Mucosa of rectum (tissue), 2 donors: ENCODE data around the gene BBC3.
A peak's percentile ranks its signal among the peaks of the same experiment; 100 is the strongest.
"Not testable (repeated sequence)": the region's sequence is repeated elsewhere in the genome, so short reads cannot be mapped to it uniquely, and the experiment has no call there.

Source experiments
- H3K27ac ChIP-seq, 2 donors: one replicate each; pipeline ENCODE4 v1.7.0; 2013; ENCODE audit warnings: inconsistent platforms in 2 of 2, low read depth in 2 of 2, low read length in 2 of 2
- H3K27me3 ChIP-seq, 2 donors: one replicate each; pipeline ENCODE4 v1.7.0; 2013; ENCODE audit warnings: low read length in 2 of 2; ENCODE audit not compliant: control insufficient read depth in 2 of 2, insufficient read depth in 2 of 2
- H3K36me3 ChIP-seq, 2 donors: one replicate each; pipeline ENCODE4 v1.7.0; 2013; ENCODE audit warnings: low read length in 2 of 2; ENCODE audit not compliant: control insufficient read depth in 2 of 2, insufficient read depth in 2 of 2
- H3K4me1 ChIP-seq, 2 donors: one replicate each; pipeline ENCODE4 v1.7.0; 2013; ENCODE audit warnings: low read length in 2 of 2, mild to moderate bottlenecking in 1 of 2; ENCODE audit not compliant: control insufficient read depth in 2 of 2, insufficient read depth in 2 of 2
- H3K4me3 ChIP-seq, 2 donors: one replicate each; pipeline ENCODE4 v1.7.0; 2013; ENCODE audit warnings: low read length in 2 of 2
- H3K9ac ChIP-seq, 2 donors: one replicate each; pipeline ENCODE4 v1.7.0; 2013; ENCODE audit warnings: low read length in 2 of 2, low read depth in 1 of 2, mild to moderate bottlenecking in 1 of 2
- H3K9me3 ChIP-seq, 2 donors: one replicate each; pipeline ENCODE4 v1.7.0; 2013; ENCODE audit warnings: low read length in 2 of 2; ENCODE audit not compliant: control insufficient read depth in 2 of 2
- donor health status: healthy.
- donor health status: Normal muscosa, but diverticular disease.

Gene BBC3

DNA sequence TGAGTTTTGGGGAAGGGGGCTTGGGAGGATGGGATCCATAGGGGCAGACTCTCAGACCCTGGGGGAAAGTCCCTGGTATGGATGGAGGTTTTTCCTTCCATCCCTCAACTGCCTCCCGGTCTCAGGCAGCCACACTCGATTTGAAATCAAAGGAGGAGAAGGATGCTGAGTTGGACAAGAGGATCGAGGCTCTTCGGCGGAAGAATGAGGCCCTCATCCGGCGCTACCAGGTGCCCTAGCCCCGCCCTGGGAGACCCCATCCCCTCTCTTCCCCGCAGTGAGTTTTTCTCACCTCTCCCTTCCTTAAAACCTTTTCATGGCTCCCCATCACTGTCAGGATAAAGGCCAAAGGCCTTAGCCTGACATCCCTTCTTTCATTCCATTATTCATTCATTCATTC, 27.4 kb upstream of the BBC3 start:
- peak overlapping the region; percentile 18 to 70 for H3K9ac ChIP-seq
- H3K36me3 ChIP-seq, result peaks cover 33 to 34% of the 10 kb centered on the region in 2 donors
- peaks cover 17 to 19% of the 10 kb centered on the region in 2 donors for H3K4me1 ChIP-seq
- H3K27me3 ChIP-seq, result no peaks in the 10 kb centered on the region
- H3K9me3 ChIP-seq, result no peaks in the 10 kb centered on the region
- peak overlapping the region in 1 of 2 donors; percentile 59 for H3K4me3 ChIP-seq
- H3K27ac ChIP-seq, result no peak overlapping the region

DNA sequence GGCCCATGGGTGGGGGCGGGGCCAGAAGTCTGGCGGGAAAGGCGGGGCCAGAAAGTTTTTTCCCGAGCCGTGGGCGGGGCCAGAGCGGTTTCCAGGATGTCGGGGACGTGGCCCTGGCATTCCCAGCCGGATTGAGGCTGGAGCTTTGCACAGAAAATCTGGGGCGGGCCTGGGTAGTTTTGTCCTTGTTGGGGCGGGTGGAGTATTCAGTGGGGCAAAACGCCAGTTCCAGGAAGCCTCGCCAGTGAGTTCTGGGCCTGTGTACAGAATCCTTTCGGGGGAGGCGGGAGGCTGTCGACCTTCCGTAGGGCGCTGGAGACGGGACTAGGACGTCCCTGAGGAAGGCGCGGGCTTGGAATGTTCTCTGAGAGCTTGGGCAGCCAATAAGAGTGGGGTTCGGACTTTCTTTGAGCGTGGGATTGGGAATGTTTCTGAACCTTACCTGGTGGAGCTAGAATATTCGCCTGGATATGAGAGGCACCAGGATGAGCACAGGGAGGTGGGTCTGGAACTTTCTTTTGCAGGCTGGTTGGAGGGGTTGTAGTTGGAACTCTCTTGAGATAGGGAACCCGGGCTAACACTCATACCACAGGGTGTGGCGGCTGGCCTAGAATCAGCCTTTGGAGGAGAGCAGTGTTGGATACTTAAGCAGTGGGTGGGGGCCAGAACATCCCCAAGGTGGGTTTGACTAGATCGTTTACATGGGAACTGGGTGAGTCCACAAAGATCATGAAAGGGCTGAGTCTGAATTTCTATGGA, 26.6 kb upstream of the BBC3 start:
- H3K27ac ChIP-seq, result peak overlapping the region; percentile 85 to 93
- H3K4me1 ChIP-seq, result peaks cover 17 to 19% of the 10 kb centered on the region in 2 donors
- peak overlapping the region; percentile 18 to 70 for H3K9ac ChIP-seq
- H3K9me3 ChIP-seq, result no peaks in the 10 kb centered on the region
- H3K27me3 ChIP-seq, result no peaks in the 10 kb centered on the region
- peaks cover 28 to 31% of the 10 kb centered on the region in 2 donors for H3K36me3 ChIP-seq
- peak overlapping the region; percentile 59 to 64 for H3K4me3 ChIP-seq

- peak overlapping the region; percentile 59 to 76 for H3K4me3 ChIP-seq
- H3K9ac ChIP-seq, result peak overlapping the region in 1 of 2 donors; percentile 86
- no peaks in the 10 kb centered on the region for H3K27me3 ChIP-seq
- H3K27ac ChIP-seq, result peak overlapping the region; percentile 85 to 93
- no peaks in the 10 kb centered on the region for H3K9me3 ChIP-seq
- H3K36me3 ChIP-seq, result peaks cover 27 to 28% of the 10 kb centered on the region in 2 donors
- H3K4me1 ChIP-seq, result peaks cover 17 to 19% of the 10 kb centered on the region in 2 donors
These were observed 25.9 kb upstream of the BBC3 start for GRCh38 chr19:47256693-47257410.

DNA sequence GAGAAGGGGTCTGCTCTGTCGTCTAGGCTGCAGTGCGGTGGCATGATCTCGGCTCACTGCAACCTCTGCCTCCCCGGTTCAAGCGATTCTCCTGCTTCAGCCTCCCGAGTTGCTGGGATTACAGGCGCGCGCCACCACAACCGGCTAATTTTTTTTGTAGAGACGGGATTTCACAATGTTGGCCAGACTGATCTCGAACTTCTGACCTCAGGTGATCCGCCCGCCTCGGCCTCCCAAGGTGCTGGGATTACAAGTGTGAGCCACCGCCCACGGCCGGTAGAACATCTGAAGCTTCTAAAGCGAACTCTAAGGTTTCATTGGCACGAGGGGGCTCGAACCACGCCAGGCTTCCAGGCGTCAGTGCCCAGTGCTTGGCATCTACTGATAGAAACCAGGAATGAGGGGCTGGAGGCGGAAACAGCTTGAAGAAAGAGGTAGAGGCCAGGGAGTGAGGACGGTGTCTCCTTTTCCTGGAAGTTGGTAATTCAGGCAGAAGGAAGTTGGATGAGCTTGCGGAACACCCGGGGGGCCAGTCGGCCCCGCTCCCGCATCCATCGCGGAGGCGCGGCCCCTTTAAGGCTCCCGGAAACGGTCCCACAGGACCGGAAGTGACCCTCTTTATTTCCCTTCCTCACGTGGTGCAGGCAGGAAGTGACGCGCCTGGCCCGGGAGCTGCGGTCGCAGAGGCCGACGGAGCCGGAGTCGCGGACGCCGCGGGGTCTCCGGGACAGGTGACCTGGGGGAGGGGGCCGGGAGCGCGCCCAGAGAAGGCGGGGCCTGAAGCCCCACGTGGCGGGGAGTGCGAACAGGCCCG, 25.1 kb upstream of the BBC3 start, which contains the start of gene CCDC9:
Gene CCDC9, plus strand, starts transcription at position 647 of the 814 bp plus-strand sequence. CDS start 1,876 bp downstream, outside the sequence.
- Histone ChIP-seq H3K27ac (peak within 1 kb of the TSS; percentile 85 to 93), H3K4me1 (peaks cover 17 to 19% of the 10 kb centered on the region in 2 donors), H3K9me3 (no peaks in the 10 kb centered on the region), H3K9ac (peak within 1 kb of the TSS; percentile 63 to 86), H3K4me3 (peak within 1 kb of the TSS; percentile 76 to 81), H3K27me3 (no peaks in the 10 kb centered on the region), H3K36me3 (peaks cover 24% of the 10 kb centered on the region in 2 donors)

DNA sequence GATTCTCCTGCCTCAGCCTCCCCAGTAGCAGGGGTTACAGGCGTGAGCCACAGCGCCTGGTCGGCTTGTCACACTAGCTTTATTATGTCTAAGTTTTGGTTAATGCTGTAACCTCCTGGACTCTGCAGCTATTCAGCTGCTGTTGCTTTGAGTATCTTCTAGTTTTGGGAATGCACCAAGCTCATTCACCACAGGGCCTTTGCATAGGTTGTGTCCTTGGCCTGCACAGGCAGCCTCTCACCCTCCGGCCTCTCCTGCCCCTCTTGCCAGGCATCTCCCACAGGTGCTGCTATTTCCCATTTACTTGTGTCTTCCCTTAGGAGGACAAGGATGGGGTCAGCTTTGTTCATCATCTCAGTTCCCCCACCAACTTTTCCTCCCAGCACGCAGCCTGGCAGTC, 23.0 kb upstream of the BBC3 start:
- Histone ChIP-seq H3K27me3 (no peaks in the 10 kb centered on the region), H3K36me3 (peaks cover 4 to 6% of the 10 kb centered on the region in 2 donors), H3K9ac (no peak overlapping the region), H3K4me1 (peaks cover 14 to 16% of the 10 kb centered on the region in 2 donors), H3K4me3 (no peak overlapping the region), H3K9me3 (no peaks in the 10 kb centered on the region), H3K27ac (no peak overlapping the region)

DNA sequence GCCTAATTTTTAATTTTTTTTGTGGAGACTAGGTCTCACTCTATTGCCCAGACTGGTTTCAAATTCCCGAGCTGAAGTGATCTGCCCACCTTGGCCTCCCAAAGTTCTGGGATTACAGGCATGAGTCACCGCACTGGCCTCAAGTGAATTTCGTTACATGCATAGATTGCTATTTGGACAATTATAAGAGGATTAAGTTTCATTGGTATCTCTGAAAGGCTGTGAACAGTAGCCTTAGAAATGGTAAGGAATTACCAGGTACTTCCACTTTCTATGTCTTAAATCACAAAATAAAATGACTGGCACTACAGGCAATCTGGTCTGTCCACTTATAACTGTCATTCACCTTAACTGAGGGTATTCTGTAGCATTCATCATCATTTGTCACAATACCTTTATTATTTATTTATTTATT, 22.5 kb upstream of the BBC3 start:
- no peak overlapping the region for H3K27ac ChIP-seq
- H3K9ac ChIP-seq, result no peak overlapping the region
- H3K36me3 ChIP-seq, result peaks cover 0 to under 1% of the 10 kb centered on the region in 2 donors
- no peak overlapping the region for H3K4me3 ChIP-seq
- peaks cover 11 to 12% of the 10 kb centered on the region in 2 donors for H3K4me1 ChIP-seq
- H3K27me3 ChIP-seq, result no peaks in the 10 kb centered on the region
- H3K9me3 ChIP-seq, result no peaks in the 10 kb centered on the region

- not testable (repeated sequence) for H3K27ac ChIP-seq, H3K4me3 ChIP-seq, H3K27me3 ChIP-seq, H3K9me3 ChIP-seq, H3K4me1 ChIP-seq, H3K9ac ChIP-seq, H3K36me3 ChIP-seq
These were observed 22.0 kb upstream of the BBC3 start for GRCh38 chr19:47253016-47253415.

DNA sequence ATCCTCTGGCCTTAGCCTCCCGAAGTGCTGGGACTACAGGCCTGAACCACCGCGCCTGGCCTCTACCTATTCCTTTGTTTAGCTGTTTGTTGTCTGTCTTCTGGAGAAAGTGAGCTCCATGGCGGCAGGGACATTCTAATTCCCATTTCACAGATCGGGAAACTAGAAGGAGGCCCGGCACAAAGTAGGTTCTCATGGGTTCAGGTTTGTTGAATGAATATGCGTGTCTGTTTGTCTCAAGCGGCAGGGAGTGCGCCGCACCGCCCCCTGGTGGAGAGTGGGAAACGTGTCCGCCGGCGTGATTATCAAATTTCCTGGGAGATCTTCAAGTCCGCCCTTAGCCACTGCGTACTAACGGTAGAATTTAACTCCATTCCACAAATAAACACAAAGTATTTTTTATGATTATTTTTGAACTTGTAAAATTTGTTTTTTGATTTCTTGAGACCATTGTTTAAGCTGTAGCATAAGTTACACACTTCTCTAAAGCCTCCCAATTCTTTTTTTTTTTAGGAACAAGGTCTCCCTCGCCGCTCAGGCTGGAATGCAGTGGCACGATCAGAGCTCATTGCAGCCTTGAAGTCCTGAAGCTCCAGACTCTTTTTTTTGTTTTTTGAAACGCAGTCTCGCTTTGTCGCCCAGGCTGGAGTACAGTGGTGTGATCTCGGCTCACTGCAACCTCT, 16.4 kb upstream of the BBC3 start:
- H3K4me1 ChIP-seq, result peaks cover 12 to 15% of the 10 kb centered on the region in 2 donors
- H3K9me3 ChIP-seq, result no peaks in the 10 kb centered on the region
- H3K9ac ChIP-seq, result no peak overlapping the region
- no peak overlapping the region for H3K27ac ChIP-seq
- H3K4me3 ChIP-seq, result no peak overlapping the region
- no peaks in the 10 kb centered on the region for H3K36me3 ChIP-seq
- no peaks in the 10 kb centered on the region for H3K27me3 ChIP-seq

DNA sequence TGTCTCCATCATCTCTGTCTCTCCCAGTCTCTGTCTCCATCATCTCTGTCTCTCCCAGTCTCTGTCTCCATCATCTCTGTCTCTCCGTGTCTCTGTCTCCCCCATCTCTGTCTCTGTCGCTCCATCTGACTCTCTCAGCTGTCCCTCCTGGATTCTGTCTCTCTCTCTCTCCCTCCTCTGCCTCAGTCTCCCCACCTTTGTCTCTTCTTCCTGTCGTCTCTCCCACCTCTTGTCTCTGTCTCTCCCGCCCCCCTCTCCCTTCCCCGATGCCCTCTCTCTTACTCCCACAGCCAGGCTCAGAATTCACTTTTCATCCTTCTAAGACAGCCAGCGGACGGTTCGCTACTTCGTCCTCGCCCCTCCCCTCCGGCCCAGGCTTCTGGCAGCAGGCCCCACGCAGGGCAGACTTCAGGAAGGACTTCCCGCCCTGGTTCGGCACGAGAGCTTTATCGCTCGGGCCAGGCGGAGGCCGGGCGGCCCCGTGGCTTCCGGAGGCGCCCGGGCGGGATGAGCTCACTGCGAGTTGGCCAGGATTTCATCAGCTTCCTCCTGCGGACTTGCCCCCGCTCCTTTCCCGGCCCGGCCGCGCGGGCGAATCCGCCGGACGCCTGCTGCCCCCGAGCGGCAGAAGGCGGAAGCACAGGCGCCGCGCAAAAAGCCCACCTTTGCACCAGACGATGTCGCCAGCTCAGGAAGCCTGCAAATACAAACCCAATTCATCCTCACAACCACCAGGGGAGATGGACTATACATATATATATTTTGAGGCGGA, 13.0 kb upstream of the BBC3 start:
- Histone ChIP-seq H3K36me3 (no peaks in the 10 kb centered on the region), H3K27ac (peak overlapping the region; percentile 64 to 80), H3K9me3 (no peaks in the 10 kb centered on the region), H3K27me3 (peaks cover 21 to 24% of the 10 kb centered on the region in 2 donors), H3K4me1 (peaks cover 12 to 32% of the 10 kb centered on the region in 2 donors), H3K4me3 (peak overlapping the region; percentile 46 to 65), H3K9ac (peak overlapping the region; percentile 38 to 81)
